ENCODE measurements around the gene PIGC.
A peak's percentile ranks its signal among the peaks of the same experiment; 100 is the strongest.

The PIGC gene

GRCh38 chr1:172476218-172476811 lies 32.4 kb upstream of the PIGC start:
- H3K4me3 ChIP-seq (ENCODE audit: control insufficient read depth in 1 of 7, extremely low read depth in 1 of 7, insufficient read depth in 4 of 7, low read depth in 2 of 7, low read length in 6 of 7), result no peak overlapping the region
- ChIA-PET CTCF (no interaction called here), POLR2A (no interaction called here)
- no peaks in the 10 kb centered on the region for H3K9me3 ChIP-seq (ENCODE audit: control extremely low read depth in 1 of 5, control insufficient read depth in 4 of 5, insufficient read depth in 2 of 5, low read depth in 1 of 5, low read length in 4 of 5)
- no peaks in the 10 kb centered on the region for H3K27me3 ChIP-seq (replicated peaks in 2 of 5; ENCODE audit: control insufficient read depth in 4 of 5, insufficient read depth in 5 of 5, low read length in 4 of 5)
- H3K36me3 ChIP-seq (ENCODE audit: control insufficient read depth in 4 of 4, insufficient read depth in 4 of 4, low read length in 3 of 4), result no peaks in the 10 kb centered on the region
- peaks cover 8 to 20% (median 14%) of the 10 kb centered on the region in 4 experiments for H3K4me1 ChIP-seq (ENCODE audit: control extremely low read depth in 1 of 4, control insufficient read depth in 4 of 4, insufficient read depth in 4 of 4, low read length in 3 of 4)
- DNase-seq, result no peak
- 100% methylated on average over 1 of the region's 4 CpGs for WGBS (ENCODE audit: insufficient coverage)
- no peak overlapping the region for H3K27ac ChIP-seq (ENCODE audit: insufficient read depth in 1 of 2, low read depth in 1 of 2, low read length in 2 of 2, poor library complexity in 1 of 2, severe bottlenecking in 2 of 2)

- H3K27ac ChIP-seq (ENCODE audit: insufficient read depth in 1 of 2, low read depth in 1 of 2, low read length in 2 of 2, poor library complexity in 1 of 2, severe bottlenecking in 2 of 2), result no peak overlapping the region
- peaks cover 8 to 20% (median 14%) of the 10 kb centered on the region in 4 experiments for H3K4me1 ChIP-seq (ENCODE audit: control extremely low read depth in 1 of 4, control insufficient read depth in 4 of 4, insufficient read depth in 4 of 4, low read length in 3 of 4)
- no peaks in the 10 kb centered on the region for H3K9me3 ChIP-seq (ENCODE audit: control extremely low read depth in 1 of 5, control insufficient read depth in 4 of 5, insufficient read depth in 2 of 5, low read depth in 1 of 5, low read length in 4 of 5)
- H3K27me3 ChIP-seq (replicated peaks in 2 of 5; ENCODE audit: control insufficient read depth in 4 of 5, insufficient read depth in 5 of 5, low read length in 4 of 5), result no peaks in the 10 kb centered on the region
- H3K4me3 ChIP-seq (ENCODE audit: control insufficient read depth in 1 of 7, extremely low read depth in 1 of 7, insufficient read depth in 4 of 7, low read depth in 2 of 7, low read length in 6 of 7), result no peak overlapping the region
- no peak for DNase-seq
- no peaks in the 10 kb centered on the region for H3K36me3 ChIP-seq (ENCODE audit: control insufficient read depth in 4 of 4, insufficient read depth in 4 of 4, low read length in 3 of 4)
- POLR2A ChIA-PET, result no interaction called here
- CTCF ChIA-PET, result no interaction called here
Observed at GRCh38 chr1:172473842-172474241, 30.0 kb upstream of the PIGC start.

- H3K4me1 ChIP-seq (ENCODE audit: control extremely low read depth in 1 of 4, control insufficient read depth in 4 of 4, insufficient read depth in 4 of 4, low read length in 3 of 4), result peaks cover 8 to 20% (median 14%) of the 10 kb centered on the region in 4 experiments
- no peak overlapping the region for H3K27ac ChIP-seq (ENCODE audit: insufficient read depth in 1 of 2, low read depth in 1 of 2, low read length in 2 of 2, poor library complexity in 1 of 2, severe bottlenecking in 2 of 2)
- POLR2A ChIA-PET, result interaction anchor here (0.6 kb wide), 1 partner anchor 1273 kb away, joined by 3 read pairs; no protein-coding TSS in a partner anchor
- CTCF ChIA-PET, result no interaction called here
- 0% methylated on average over 3 of the region's 3 CpGs for WGBS (ENCODE audit: insufficient coverage)
- H3K4me3 ChIP-seq (ENCODE audit: control insufficient read depth in 1 of 7, extremely low read depth in 1 of 7, insufficient read depth in 4 of 7, low read depth in 2 of 7, low read length in 6 of 7), result peak overlapping the region in 1 of 7 experiments; percentile 13
- H3K9me3 ChIP-seq (ENCODE audit: control extremely low read depth in 1 of 5, control insufficient read depth in 4 of 5, insufficient read depth in 2 of 5, low read depth in 1 of 5, low read length in 4 of 5), result no peaks in the 10 kb centered on the region
- peak in 2 of 3 donors; percentile 60 to 75 for DNase-seq
- H3K27me3 ChIP-seq (replicated peaks in 2 of 5; ENCODE audit: control insufficient read depth in 4 of 5, insufficient read depth in 5 of 5, low read length in 4 of 5), result no peaks in the 10 kb centered on the region
- no peaks in the 10 kb centered on the region for H3K36me3 ChIP-seq (ENCODE audit: control insufficient read depth in 4 of 4, insufficient read depth in 4 of 4, low read length in 3 of 4)
Observed at GRCh38 chr1:172473302-172473701, 29.4 kb upstream of the PIGC start.

GRCh38 chr1:172472495-172472894 lies 28.6 kb upstream of the PIGC start:
- no peak overlapping the region for H3K27ac ChIP-seq (ENCODE audit: insufficient read depth in 1 of 2, low read depth in 1 of 2, low read length in 2 of 2, poor library complexity in 1 of 2, severe bottlenecking in 2 of 2)
- no peaks in the 10 kb centered on the region for H3K9me3 ChIP-seq (ENCODE audit: control extremely low read depth in 1 of 5, control insufficient read depth in 4 of 5, insufficient read depth in 2 of 5, low read depth in 1 of 5, low read length in 4 of 5)
- POLR2A ChIA-PET, result no interaction called here
- no peaks in the 10 kb centered on the region for H3K36me3 ChIP-seq (ENCODE audit: control insufficient read depth in 4 of 4, insufficient read depth in 4 of 4, low read length in 3 of 4)
- no peaks in the 10 kb centered on the region for H3K27me3 ChIP-seq (replicated peaks in 2 of 5; ENCODE audit: control insufficient read depth in 4 of 5, insufficient read depth in 5 of 5, low read length in 4 of 5)
- CTCF ChIA-PET, result no interaction called here
- peaks cover 8 to 20% (median 14%) of the 10 kb centered on the region in 4 experiments for H3K4me1 ChIP-seq (ENCODE audit: control extremely low read depth in 1 of 4, control insufficient read depth in 4 of 4, insufficient read depth in 4 of 4, low read length in 3 of 4)
- DNase-seq, result peak in 1 of 3 donors; percentile 12
- WGBS (ENCODE audit: insufficient coverage), result 90% methylated on average over 1 of the region's 1 CpG
- peak overlapping the region in 1 of 7 experiments; percentile 4 for H3K4me3 ChIP-seq (ENCODE audit: control insufficient read depth in 1 of 7, extremely low read depth in 1 of 7, insufficient read depth in 4 of 7, low read depth in 2 of 7, low read length in 6 of 7)

GRCh38 chr1:172471666-172472065 lies 27.8 kb upstream of the PIGC start:
- H3K36me3 ChIP-seq (ENCODE audit: control insufficient read depth in 4 of 4, insufficient read depth in 4 of 4, low read length in 3 of 4), result no peaks in the 10 kb centered on the region
- no peaks in the 10 kb centered on the region for H3K27me3 ChIP-seq (replicated peaks in 2 of 5; ENCODE audit: control insufficient read depth in 4 of 5, insufficient read depth in 5 of 5, low read length in 4 of 5)
- WGBS (ENCODE audit: insufficient coverage), result no CpG with 5 or more reads among the region's 1 CpG
- peaks cover 8 to 20% (median 14%) of the 10 kb centered on the region in 4 experiments for H3K4me1 ChIP-seq (ENCODE audit: control extremely low read depth in 1 of 4, control insufficient read depth in 4 of 4, insufficient read depth in 4 of 4, low read length in 3 of 4)
- ChIA-PET POLR2A (no interaction called here), CTCF (no interaction called here)
- DNase-seq, result no peak
- no peak overlapping the region for H3K4me3 ChIP-seq (ENCODE audit: control insufficient read depth in 1 of 7, extremely low read depth in 1 of 7, insufficient read depth in 4 of 7, low read depth in 2 of 7, low read length in 6 of 7)
- no peak overlapping the region for H3K27ac ChIP-seq (ENCODE audit: insufficient read depth in 1 of 2, low read depth in 1 of 2, low read length in 2 of 2, poor library complexity in 1 of 2, severe bottlenecking in 2 of 2)
- H3K9me3 ChIP-seq (ENCODE audit: control extremely low read depth in 1 of 5, control insufficient read depth in 4 of 5, insufficient read depth in 2 of 5, low read depth in 1 of 5, low read length in 4 of 5), result no peaks in the 10 kb centered on the region

- ChIA-PET POLR2A (no interaction called here), CTCF (no interaction called here)
- WGBS (ENCODE audit: insufficient coverage), result 86% methylated on average over 1 of the region's 2 CpGs
- H3K27me3 ChIP-seq (replicated peaks in 2 of 5; ENCODE audit: control insufficient read depth in 4 of 5, insufficient read depth in 5 of 5, low read length in 4 of 5), result no peaks in the 10 kb centered on the region
- DNase-seq, result no peak
- no peaks in the 10 kb centered on the region for H3K36me3 ChIP-seq (ENCODE audit: control insufficient read depth in 4 of 4, insufficient read depth in 4 of 4, low read length in 3 of 4)
- no peaks in the 10 kb centered on the region for H3K9me3 ChIP-seq (ENCODE audit: control extremely low read depth in 1 of 5, control insufficient read depth in 4 of 5, insufficient read depth in 2 of 5, low read depth in 1 of 5, low read length in 4 of 5)
- H3K4me1 ChIP-seq (ENCODE audit: control extremely low read depth in 1 of 4, control insufficient read depth in 4 of 4, insufficient read depth in 4 of 4, low read length in 3 of 4), result peaks cover 8 to 20% (median 14%) of the 10 kb centered on the region in 4 experiments
- no peak overlapping the region for H3K4me3 ChIP-seq (ENCODE audit: control insufficient read depth in 1 of 7, extremely low read depth in 1 of 7, insufficient read depth in 4 of 7, low read depth in 2 of 7, low read length in 6 of 7)
- H3K27ac ChIP-seq (ENCODE audit: insufficient read depth in 1 of 2, low read depth in 1 of 2, low read length in 2 of 2, poor library complexity in 1 of 2, severe bottlenecking in 2 of 2), result no peak overlapping the region
Observed at GRCh38 chr1:172470149-172470548, 26.3 kb upstream of the PIGC start.

GRCh38 chr1:172469717-172470116 lies 25.8 kb upstream of the PIGC start:
- CTCF ChIA-PET, result no interaction called here
- no peaks in the 10 kb centered on the region for H3K36me3 ChIP-seq (ENCODE audit: control insufficient read depth in 4 of 4, insufficient read depth in 4 of 4, low read length in 3 of 4)
- peaks cover 8 to 20% (median 14%) of the 10 kb centered on the region in 4 experiments for H3K4me1 ChIP-seq (ENCODE audit: control extremely low read depth in 1 of 4, control insufficient read depth in 4 of 4, insufficient read depth in 4 of 4, low read length in 3 of 4)
- POLR2A ChIA-PET, result no interaction called here
- H3K4me3 ChIP-seq (ENCODE audit: control insufficient read depth in 1 of 7, extremely low read depth in 1 of 7, insufficient read depth in 4 of 7, low read depth in 2 of 7, low read length in 6 of 7), result no peak overlapping the region
- H3K9me3 ChIP-seq (ENCODE audit: control extremely low read depth in 1 of 5, control insufficient read depth in 4 of 5, insufficient read depth in 2 of 5, low read depth in 1 of 5, low read length in 4 of 5), result no peaks in the 10 kb centered on the region
- 33% methylated on average over 2 of the region's 3 CpGs for WGBS (ENCODE audit: insufficient coverage)
- DNase-seq, result peak in 2 of 3 donors; percentile 33 to 43
- H3K27ac ChIP-seq (ENCODE audit: insufficient read depth in 1 of 2, low read depth in 1 of 2, low read length in 2 of 2, poor library complexity in 1 of 2, severe bottlenecking in 2 of 2), result no peak overlapping the region
- no peaks in the 10 kb centered on the region for H3K27me3 ChIP-seq (replicated peaks in 2 of 5; ENCODE audit: control insufficient read depth in 4 of 5, insufficient read depth in 5 of 5, low read length in 4 of 5)

Data from common myeloid progenitor, CD34-positive (primary cell).